OCI-LY7 (cell line): ENCODE data around the gene SLC17A7. TPM values are rescaled to one million over a fixed set of nuclear protein-coding genes. Genes with fewer than 3 reads are reported as not detected.

Experiments
- BruUV-seq: library from RNA; stranded (reverse); fragments of 400-500 nt; replicated peaks from 2 replicates; lab custom pipeline; 2021; lab: Mats Ljungman, UMichigan
- CTCF ChIA-PET: fragments of 300-600 bp; sonication (Branson Sonifier 250); formaldehyde crosslinking; loops from one replicate; lab custom pipeline; 2022; ENCODE audit warnings: antibody characterized with exemption; ENCODE audit not compliant: unreplicated experiment; lab: Charles Lee
- POLR2A ChIA-PET: fragments of 300-600 bp; sonication (Branson Sonifier 250); formaldehyde crosslinking; loops from one replicate; lab custom pipeline; 2022; ENCODE audit warnings: antibody characterized with exemption; lab: Charles Lee
- DNase-seq: peaks from one replicate; pipeline ENCODE4 v3.0.0-alpha.2; 2015; ENCODE audit warnings: low spot score
- H2AFZ ChIP-seq: fragments of 200-600 bp; sonication (generic), shearing (Covaris generic); 2 replicates; pipeline ENCODE4 v1.6.1; 2014; ENCODE audit warnings: mild to moderate bottlenecking, antibody characterized with exemption, low read length, moderate library complexity
- H3K27ac ChIP-seq: fragments of 200-600 bp; sonication (generic); 2 replicates; pipeline ENCODE4 v1.5.1; 2014; ENCODE audit warnings: mixed run types, low read depth, mild to moderate bottlenecking, moderate library complexity, low read length, inconsistent platforms; ENCODE audit not compliant: poor library complexity, severe bottlenecking
- H3K36me3 ChIP-seq: fragments of 200-600 bp; sonication (generic); 2 replicates; pipeline ENCODE4 v1.6.1; 2014; ENCODE audit warnings: mild to moderate bottlenecking, antibody characterized with exemption, low read length, moderate library complexity, mixed read lengths; ENCODE audit not compliant: insufficient read depth
- H3K4me1 ChIP-seq: fragments of 200-600 bp; sonication (generic); 2 replicates; pipeline ENCODE4 v1.5.1; 2014; ENCODE audit warnings: mild to moderate bottlenecking, low read length; ENCODE audit not compliant: insufficient read depth, poor library complexity, severe bottlenecking
- H3K4me2 ChIP-seq: fragments of 200-600 bp; sonication (generic); 2 replicates; pipeline ENCODE4 v1.6.1; 2014; ENCODE audit warnings: mild to moderate bottlenecking, low read length
- H3K4me3 ChIP-seq: fragments of 200-600 bp; sonication (generic); 2 replicates; pipeline ENCODE4 v1.5.1; 2014; ENCODE audit warnings: mild to moderate bottlenecking, low read depth, low read length; ENCODE audit not compliant: poor library complexity, severe bottlenecking
- H3K79me2 ChIP-seq: fragments of 200-600 bp; sonication (generic); 2 replicates; pipeline ENCODE4 v1.6.1; 2016; ENCODE audit warnings: low read depth, mild to moderate bottlenecking, low read length, moderate library complexity, mixed read lengths; ENCODE audit not compliant: insufficient read depth
- H3K9me2 ChIP-seq: fragments of 200-600 bp; sonication (generic); 2 replicates; pipeline ENCODE4 v1.6.1; 2016; ENCODE audit warnings: mild to moderate bottlenecking, low read length, mixed read lengths; ENCODE audit not compliant: insufficient read depth
- H3K9me3 ChIP-seq: fragments of 200-600 bp; sonication (generic); 2 replicates; pipeline ENCODE4 v1.6.1; 2014; ENCODE audit warnings: mild to moderate bottlenecking, mixed run types, low read length, mixed read lengths
- H4K20me1 ChIP-seq: fragments of 200-600 bp; sonication (generic); 2 replicates; pipeline ENCODE4 v1.6.1; 2014; ENCODE audit warnings: mild to moderate bottlenecking, antibody characterized with exemption, low read length, moderate library complexity, mixed read lengths; ENCODE audit not compliant: insufficient read depth
- EZH2phosphoT487 ChIP-seq: fragments of 200-600 bp; sonication (generic); IDR thresholded peaks from 2 replicates; pipeline ENCODE4 v1.6.1; 2018; ENCODE audit warnings: low read depth, borderline replicate concordance, mild to moderate bottlenecking, mixed run types, antibody characterized with exemption, low read length, moderate library complexity, mixed read lengths
- intact Hi-C: fragments of 100-400 bp; cut with micrococcal nuclease; formaldehyde crosslinking; loops from one replicate; pipeline ENCODE4 v1.10.0; 2022; ENCODE audit not compliant: unreplicated experiment
- total RNA-seq, 2 experiments: library from RNA; depleted of rRNA in 1 of 2; stranded (reverse); fragments of >200 nt in 1 of 2; shearing (Covaris generic) in 1 of 2; gene quantifications; 2 replicates each; pipeline ENCODE4 v1.2.3, GENCODE V29; 2014 to 2022
- TF ChIP-seq, protein P1 (sequence below): fragments of 200-600 bp; sonication (generic); conservative IDR thresholded peaks from 2 replicates; pipeline ENCODE4 v1.5.1; 2014; ENCODE audit warnings: mild to moderate bottlenecking, antibody characterized with exemption, low read length, moderate library complexity, mixed read lengths

SLC17A7 gene
- total RNA-seq, 2 experiments from 2014 or later, result 1.3 TPM

DNA sequence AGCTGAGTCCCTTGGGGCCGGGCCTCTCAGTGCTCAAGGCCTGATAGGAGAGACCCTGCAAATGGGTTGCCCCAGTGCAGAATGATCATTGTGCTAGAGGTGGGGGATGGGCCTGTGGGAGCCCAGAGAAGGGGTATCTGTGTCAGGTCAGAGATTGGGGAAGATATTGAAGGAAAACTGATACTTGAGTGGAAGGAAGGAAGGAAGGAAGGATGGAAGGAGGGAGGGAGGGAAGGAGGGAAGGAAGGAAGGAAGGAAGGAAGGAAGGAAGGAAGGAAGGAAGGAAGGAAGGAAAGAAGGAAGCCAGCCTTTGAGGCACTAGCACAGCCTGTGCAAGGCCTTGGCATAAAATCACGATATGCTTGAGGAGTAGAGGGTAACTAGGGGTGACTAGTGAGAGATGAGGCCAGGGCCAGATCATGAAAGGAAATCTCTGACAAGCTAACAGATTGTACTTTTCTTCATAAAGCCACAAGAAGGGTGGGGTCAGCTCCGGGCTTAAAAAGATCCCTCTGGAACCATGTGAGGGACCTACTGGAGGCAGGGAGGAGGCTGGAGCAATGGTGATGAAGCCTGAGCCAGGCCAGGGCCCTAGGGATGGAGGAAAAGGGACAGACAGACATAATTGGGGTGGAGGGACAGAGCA is 29.5 kb downstream of the SLC17A7 start:
- peak overlapping the region; percentile 39 for H3K27ac ChIP-seq
- H2AFZ ChIP-seq, result peak overlapping the region; percentile 58; the same call in 1 of the 2 replicates
- peak overlapping the region; percentile 34; the same call in 1 of the 2 replicates for H3K4me2 ChIP-seq
- no peaks in the 10 kb centered on the region for H3K9me3 ChIP-seq
- H3K4me3 ChIP-seq, result no peak overlapping the region
- ChIA-PET CTCF (no interaction called here), POLR2A (interaction anchor here (0.6 to 1.6 kb wide), 5 partner anchors 10 to 237 kb away, joined by 3 to 5 read pairs (median 4); no protein-coding TSS in a partner anchor)
- H3K9me2 ChIP-seq, result no peaks in the 10 kb centered on the region
- no peaks in the 10 kb centered on the region for H3K36me3 ChIP-seq
- no peak for DNase-seq
- H3K79me2 ChIP-seq, result no peaks in the 10 kb centered on the region
- TF ChIP-seq EZH2phosphoT487, result no peak
- TF ChIP-seq, protein P1, sequence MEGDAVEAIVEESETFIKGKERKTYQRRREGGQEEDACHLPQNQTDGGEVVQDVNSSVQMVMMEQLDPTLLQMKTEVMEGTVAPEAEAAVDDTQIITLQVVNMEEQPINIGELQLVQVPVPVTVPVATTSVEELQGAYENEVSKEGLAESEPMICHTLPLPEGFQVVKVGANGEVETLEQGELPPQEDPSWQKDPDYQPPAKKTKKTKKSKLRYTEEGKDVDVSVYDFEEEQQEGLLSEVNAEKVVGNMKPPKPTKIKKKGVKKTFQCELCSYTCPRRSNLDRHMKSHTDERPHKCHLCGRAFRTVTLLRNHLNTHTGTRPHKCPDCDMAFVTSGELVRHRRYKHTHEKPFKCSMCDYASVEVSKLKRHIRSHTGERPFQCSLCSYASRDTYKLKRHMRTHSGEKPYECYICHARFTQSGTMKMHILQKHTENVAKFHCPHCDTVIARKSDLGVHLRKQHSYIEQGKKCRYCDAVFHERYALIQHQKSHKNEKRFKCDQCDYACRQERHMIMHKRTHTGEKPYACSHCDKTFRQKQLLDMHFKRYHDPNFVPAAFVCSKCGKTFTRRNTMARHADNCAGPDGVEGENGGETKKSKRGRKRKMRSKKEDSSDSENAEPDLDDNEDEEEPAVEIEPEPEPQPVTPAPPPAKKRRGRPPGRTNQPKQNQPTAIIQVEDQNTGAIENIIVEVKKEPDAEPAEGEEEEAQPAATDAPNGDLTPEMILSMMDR, result no peak
- H4K20me1 ChIP-seq, result no peaks in the 10 kb centered on the region
- intact Hi-C loops, result no loop called here
- H3K4me1 ChIP-seq, result peaks cover 78% of the 10 kb centered on the region
- BruUV-seq, result no TSS peak

DNA sequence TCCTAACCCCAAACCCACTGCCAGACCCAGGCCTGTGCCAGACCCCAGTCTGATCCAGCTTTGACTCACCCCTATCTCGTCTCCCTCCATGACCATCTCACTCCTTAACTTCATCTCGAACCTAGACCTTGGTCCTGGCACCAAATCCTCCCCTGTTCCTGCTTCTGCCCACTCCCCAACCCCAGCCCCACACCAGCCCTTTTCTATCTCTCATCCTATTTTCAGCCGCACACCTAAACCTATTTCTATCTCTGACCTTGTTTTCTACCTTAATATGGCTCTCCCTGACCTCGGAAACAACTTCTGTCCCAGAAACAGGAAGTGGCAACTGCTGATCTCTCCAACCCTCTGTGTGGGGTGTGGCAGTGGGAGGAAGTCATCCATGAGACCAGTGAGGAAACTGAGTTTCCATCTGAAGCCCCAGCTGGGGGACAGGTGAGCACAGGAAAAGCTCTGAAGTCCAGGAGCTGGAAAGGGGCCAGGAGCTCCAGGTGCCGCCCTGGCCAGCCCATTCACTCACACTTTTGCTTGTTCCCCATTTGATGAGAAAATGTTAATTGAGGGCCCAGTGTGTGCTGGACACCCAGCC is 31.8 kb downstream of the SLC17A7 start:
- peaks cover 74% of the 10 kb centered on the region for H3K4me1 ChIP-seq
- H2AFZ ChIP-seq, result peak overlapping the region; percentile 7; the same call in 1 of the 2 replicates
- H3K79me2 ChIP-seq, result no peaks in the 10 kb centered on the region
- peak; percentile 82 for DNase-seq
- peak overlapping the region; percentile 68 for H3K4me2 ChIP-seq
- H3K9me2 ChIP-seq, result no peaks in the 10 kb centered on the region
- peak overlapping the region; percentile 79 for H3K27ac ChIP-seq
- no peaks in the 10 kb centered on the region for H4K20me1 ChIP-seq
- peak overlapping the region; percentile 54 for H3K4me3 ChIP-seq
- no TSS peak for BruUV-seq
- TF ChIP-seq, protein P1, result no peak
- TF ChIP-seq EZH2phosphoT487, result no peak
- H3K36me3 ChIP-seq, result no peaks in the 10 kb centered on the region
- ChIA-PET CTCF (interaction anchor here (0.6 to 1.1 kb wide), 2 partner anchors 18 to 108 kb away, joined by 3 to 4 read pairs; no protein-coding TSS in a partner anchor), POLR2A (interaction anchor here (0.6 to 1.2 kb wide), 3 partner anchors 8 to 87 kb away, joined by 3 to 5 read pairs (median 3); no protein-coding TSS in a partner anchor)
- H3K9me3 ChIP-seq, result no peaks in the 10 kb centered on the region
- intact Hi-C loops, result no loop called here
